OCI-M2 (cell line): ENCODE measurements around the gene RNF152.

Experiments used
- DNase-seq: peaks from one replicate; lab custom pipeline; 2025; ENCODE audit not compliant: unreplicated experiment; lab: John Stamatoyannopoulos, UW

The RNF152 gene

GRCh38 chr18:61761875-61762274 lies 130.9 kb downstream of the RNF152 start:
- DNase-seq: no peak
